Astrocyte (in vitro differentiated cells and primary cell): Measurements from ENCODE around the gene RABGAP1L. TPM values are rescaled to one million over a fixed set of nuclear protein-coding genes. Genes with fewer than 3 reads are reported as not detected.

Source experiments
- DNase-seq: peaks from one replicate; pipeline ENCODE4 v3.0.0-alpha.2; 2010; ENCODE audit warnings: low read depth
- FAIRE-seq: peaks from 2 replicates; lab custom pipeline; 2011; peaks lifted over from hg19 to GRCh38; lab: Jason Lieb, UNC
- H2AFZ ChIP-seq: 2 replicates; pipeline ENCODE4 v1.6.0; 2012; ENCODE audit warnings: low read depth, low read length, inconsistent platforms
- H3K27ac ChIP-seq: 2 replicates; pipeline ENCODE4 v1.5.1; 2011; ENCODE audit warnings: low read depth, low read length, inconsistent platforms
- H3K27me3 ChIP-seq: 2 replicates; pipeline ENCODE4 v1.6.0; 2011; ENCODE audit warnings: low read length, inconsistent platforms; ENCODE audit not compliant: insufficient read depth
- H3K36me3 ChIP-seq: 2 replicates; pipeline ENCODE4 v1.5.1; 2011; ENCODE audit warnings: low read length, inconsistent platforms; ENCODE audit not compliant: insufficient read depth
- H3K4me1 ChIP-seq: 2 replicates; pipeline ENCODE4 v1.5.1; 2011; ENCODE audit warnings: low read length, inconsistent platforms; ENCODE audit not compliant: insufficient read depth
- H3K4me2 ChIP-seq: 2 replicates; pipeline ENCODE4 v1.6.0; 2012; ENCODE audit warnings: low read length, inconsistent platforms
- H3K4me3 ChIP-seq: 2 replicates; pipeline ENCODE4 v1.5.1; 2011; ENCODE audit warnings: low read depth, mild to moderate bottlenecking, low read length, inconsistent platforms; ENCODE audit not compliant: insufficient read depth
- H3K79me2 ChIP-seq: 2 replicates; pipeline ENCODE4 v1.6.0; 2012; ENCODE audit warnings: mild to moderate bottlenecking, low read length, inconsistent platforms; ENCODE audit not compliant: insufficient read depth
- H3K9ac ChIP-seq: 2 replicates; pipeline ENCODE4 v1.6.0; 2012; ENCODE audit warnings: mild to moderate bottlenecking, low read length, inconsistent platforms
- H3K9me3 ChIP-seq: 2 replicates; pipeline ENCODE4 v1.5.1; 2012; ENCODE audit warnings: low read depth, mild to moderate bottlenecking, low read length, inconsistent platforms; ENCODE audit not compliant: insufficient read depth
- H4K20me1 ChIP-seq: 2 replicates; pipeline ENCODE4 v1.6.0; 2012; ENCODE audit warnings: low read length, inconsistent platforms; ENCODE audit not compliant: insufficient read depth
- H3K27ac Mint-ChIP-seq: one replicate; pipeline ENCODE4 v1.8.0; 2021; ENCODE audit warnings: mild to moderate bottlenecking, mixed read lengths; ENCODE audit not compliant: unreplicated experiment
- H3K27me3 Mint-ChIP-seq: one replicate; pipeline ENCODE4 v1.8.0; 2021; ENCODE audit warnings: low read depth, mixed read lengths; ENCODE audit not compliant: unreplicated experiment
- H3K36me3 Mint-ChIP-seq: one replicate; pipeline ENCODE4 v1.8.0; 2021; ENCODE audit warnings: low read depth, mixed read lengths; ENCODE audit not compliant: unreplicated experiment
- H3K4me1 Mint-ChIP-seq: one replicate; pipeline ENCODE4 v1.8.0; 2021; ENCODE audit warnings: low read depth, mixed read lengths; ENCODE audit not compliant: unreplicated experiment
- H3K4me3 Mint-ChIP-seq: one replicate; pipeline ENCODE4 v1.8.0; 2021; ENCODE audit warnings: mild to moderate bottlenecking, moderate library complexity, mixed read lengths; ENCODE audit not compliant: unreplicated experiment
- H3K9me3 Mint-ChIP-seq: one replicate; pipeline ENCODE4 v1.8.0; 2021; ENCODE audit warnings: mild to moderate bottlenecking, mixed read lengths; ENCODE audit not compliant: unreplicated experiment
- CTCF ChIP-seq: IDR thresholded peaks from 2 replicates; pipeline ENCODE4 v1.5.1; 2011; ENCODE audit warnings: low read depth, mild to moderate bottlenecking, inconsistent platforms, low read length, moderate library complexity; ENCODE audit not compliant: insufficient read depth
- EZH2 ChIP-seq: IDR thresholded peaks from 2 replicates; pipeline ENCODE4 v1.6.1; 2012; ENCODE audit warnings: mild to moderate bottlenecking, low read length, inconsistent platforms; ENCODE audit not compliant: insufficient read depth
- total RNA-seq: library from RNA; stranded (reverse); gene quantifications from 2 replicates; pipeline ENCODE4 v1.2.1, GENCODE V29; 2021

The RABGAP1L gene
- total RNA-seq, 1 donor from 2014 or later, result 40.2 TPM

DNA sequence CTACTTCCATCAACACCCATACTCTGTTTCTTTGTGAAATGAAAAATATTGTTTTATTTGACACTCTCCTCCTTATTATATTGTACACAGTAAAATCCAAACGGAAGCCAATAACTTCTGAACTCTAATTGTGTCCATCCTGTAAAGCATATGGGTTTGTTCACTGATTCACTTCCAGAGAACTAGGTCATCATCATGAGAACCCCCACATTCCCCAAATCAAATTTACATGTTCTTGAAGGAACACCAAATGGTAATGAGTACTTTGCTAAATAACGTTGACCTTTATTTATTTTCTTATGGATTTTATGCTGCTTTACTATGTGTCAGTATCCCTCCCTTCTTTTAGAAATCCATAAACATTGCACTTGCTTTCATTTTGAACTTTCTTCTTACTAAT, 627.0 kb downstream of the RABGAP1L start:
- DNase-seq, result no peak
- Histone ChIP-seq H3K27me3 (peaks cover 15% of the 10 kb centered on the region), H3K9ac (no peak overlapping the region), H2AFZ (no peak overlapping the region), H3K4me2 (no peak overlapping the region), H3K4me1 (peaks cover 10% of the 10 kb centered on the region), H4K20me1 (no peaks in the 10 kb centered on the region), H3K36me3 (no peaks in the 10 kb centered on the region), H3K9me3 (no peaks in the 10 kb centered on the region), H3K27ac (no peak overlapping the region), H3K4me3 (no peak overlapping the region), H3K79me2 (no peaks in the 10 kb centered on the region)
- H3K36me3 Mint-ChIP-seq, result no peaks in the 10 kb centered on the region
- TF ChIP-seq CTCF, result no peak
- no peak for TF ChIP-seq EZH2
- H3K27ac Mint-ChIP-seq, result no peak overlapping the region
- no peak overlapping the region for H3K4me3 Mint-ChIP-seq
- H3K4me1 Mint-ChIP-seq, result peaks cover 12% of the 10 kb centered on the region
- no peaks in the 10 kb centered on the region for H3K27me3 Mint-ChIP-seq
- FAIRE-seq, result no peak
- H3K9me3 Mint-ChIP-seq, result peaks cover 3% of the 10 kb centered on the region

DNA sequence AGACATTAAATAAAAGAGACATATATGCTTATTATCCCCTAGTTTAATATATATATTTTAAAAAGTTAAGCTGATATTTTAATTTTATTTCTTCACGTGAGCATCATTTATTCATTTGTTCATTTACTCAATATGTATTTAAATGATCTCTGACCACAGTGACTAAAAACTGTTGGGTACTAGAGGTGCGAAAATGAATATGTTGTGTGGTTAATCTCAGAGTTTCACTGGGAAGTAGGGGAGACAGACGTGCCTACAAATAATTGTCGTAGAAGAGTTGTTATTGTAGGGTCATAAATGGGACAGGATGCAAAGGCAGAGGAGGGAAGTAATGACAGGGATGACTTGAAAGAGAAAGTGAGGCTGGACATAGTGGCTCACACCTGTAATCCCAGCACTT, 627.4 kb downstream of the RABGAP1L start:
- TF ChIP-seq CTCF, result no peak
- TF ChIP-seq EZH2, result no peak
- Histone ChIP-seq H3K9me3 (no peaks in the 10 kb centered on the region), H3K27me3 (peaks cover 19% of the 10 kb centered on the region), H3K4me1 (peaks cover 10% of the 10 kb centered on the region), H3K27ac (no peak overlapping the region), H2AFZ (no peak overlapping the region), H3K4me2 (no peak overlapping the region), H4K20me1 (no peaks in the 10 kb centered on the region), H3K4me3 (no peak overlapping the region), H3K9ac (no peak overlapping the region), H3K79me2 (no peaks in the 10 kb centered on the region), H3K36me3 (no peaks in the 10 kb centered on the region)
- Mint-ChIP-seq H3K27me3 (no peaks in the 10 kb centered on the region), H3K36me3 (no peaks in the 10 kb centered on the region), H3K9me3 (peaks cover 3% of the 10 kb centered on the region), H3K4me3 (no peak overlapping the region), H3K4me1 (peaks cover 15% of the 10 kb centered on the region), H3K27ac (no peak overlapping the region)
- no peak for FAIRE-seq
- no peak for DNase-seq

- H3K36me3 ChIP-seq, result no peaks in the 10 kb centered on the region
- H3K27ac ChIP-seq, result peak overlapping the region; percentile 90
- no peak overlapping the region for H2AFZ ChIP-seq
- Mint-ChIP-seq H3K9me3 (no peaks in the 10 kb centered on the region), H3K36me3 (no peaks in the 10 kb centered on the region), H3K4me1 (peaks cover 20% of the 10 kb centered on the region), H3K4me3 (no peak overlapping the region), H3K27me3 (no peaks in the 10 kb centered on the region), H3K27ac (peak overlapping the region; percentile 77)
- peak overlapping the region; percentile 70 for H3K9ac ChIP-seq
- peak overlapping the region; percentile 4 for H3K4me3 ChIP-seq
- no peaks in the 10 kb centered on the region for H3K79me2 ChIP-seq
- FAIRE-seq, result no peak
- no peaks in the 10 kb centered on the region for H4K20me1 ChIP-seq
- no peaks in the 10 kb centered on the region for H3K9me3 ChIP-seq
- no peak for TF ChIP-seq EZH2
- TF ChIP-seq CTCF, result no peak
- H3K4me2 ChIP-seq, result peak overlapping the region; percentile 74
- peaks cover 29% of the 10 kb centered on the region for H3K27me3 ChIP-seq
- peaks cover 10% of the 10 kb centered on the region for H3K4me1 ChIP-seq
- peak; percentile 95 for DNase-seq
Observed at GRCh38 chr1:174788981-174789380, 629.7 kb downstream of the RABGAP1L start.
